Loucy (cell line): Measurements from ENCODE around the gene DROSHA.

ENCODE experiments used
- H2AFZ ChIP-seq: fragments of 200-600 bp; sonication (generic); 2 replicates; pipeline ENCODE4 v1.6.0; 2016; ENCODE audit warnings: antibody characterized with exemption, mild to moderate bottlenecking, low read length, moderate library complexity
- H3F3A ChIP-seq: fragments of 200-600 bp; 2 replicates; pipeline ENCODE4 v1.6.0; 2016; ENCODE audit warnings: antibody characterized with exemption, low read depth, mild to moderate bottlenecking
- H3K27me3 ChIP-seq: fragments of 200-600 bp; sonication (generic); 2 replicates; pipeline ENCODE4 v1.6.1; 2014; ENCODE audit warnings: low read length, mild to moderate bottlenecking; ENCODE audit not compliant: insufficient read depth, poor library complexity, severe bottlenecking
- H3K36me3 ChIP-seq: fragments of 200-600 bp; sonication (generic); 2 replicates; pipeline ENCODE4 v1.6.1; 2016; ENCODE audit warnings: low read length; ENCODE audit not compliant: insufficient read depth
- H3K4me1 ChIP-seq: fragments of 200-600 bp; sonication (generic); 2 replicates; pipeline ENCODE4 v1.5.1; 2014; ENCODE audit warnings: low read length, mild to moderate bottlenecking; ENCODE audit not compliant: insufficient read depth, poor library complexity, severe bottlenecking
- H3K4me2 ChIP-seq: fragments of 200-600 bp; sonication (generic); 2 replicates; pipeline ENCODE4 v1.6.0; 2014; ENCODE audit warnings: antibody characterized with exemption, low read length, low read depth, mild to moderate bottlenecking; ENCODE audit not compliant: poor library complexity, severe bottlenecking
- H3K4me3 ChIP-seq: fragments of 200-600 bp; sonication (generic); 2 replicates; pipeline ENCODE4 v1.5.1; 2014; ENCODE audit warnings: low read length, mild to moderate bottlenecking, mixed read lengths; ENCODE audit not compliant: poor library complexity, severe bottlenecking
- H3K79me2 ChIP-seq: fragments of 200-600 bp; sonication (generic); 2 replicates; pipeline ENCODE4 v1.6.1; 2014; ENCODE audit warnings: low read length; ENCODE audit not compliant: insufficient read depth
- H3K9ac ChIP-seq: fragments of 200-600 bp; sonication (generic); 2 replicates; pipeline ENCODE4 v1.6.0; 2014; ENCODE audit warnings: mild to moderate bottlenecking, low read depth, low read length, moderate library complexity; ENCODE audit not compliant: poor library complexity, severe bottlenecking
- H3K9me2 ChIP-seq: fragments of 200-600 bp; sonication (generic); replicated peaks from 2 replicates; pipeline ENCODE4 v1.6.1; 2016; ENCODE audit warnings: low read depth, low read length, mixed read lengths
- H3K9me3 ChIP-seq: fragments of 200-600 bp; sonication (generic); 2 replicates; pipeline ENCODE4 v1.6.1; 2014; ENCODE audit warnings: mild to moderate bottlenecking, antibody characterized with exemption, low read length, low read depth; ENCODE audit not compliant: insufficient read depth
- H4K20me1 ChIP-seq: fragments of 200-600 bp; sonication (generic); 2 replicates; pipeline ENCODE4 v1.6.0; 2014; ENCODE audit warnings: antibody characterized with exemption, low read length, mild to moderate bottlenecking; ENCODE audit not compliant: insufficient read depth, poor library complexity, severe bottlenecking
- CTCF ChIP-seq: fragments of 200-600 bp; sonication (generic); conservative IDR thresholded peaks from 2 replicates; pipeline ENCODE4 v1.5.1; 2014; ENCODE audit warnings: mild to moderate bottlenecking, antibody characterized with exemption, low read length
- EZH2phosphoT487 ChIP-seq: fragments of 200-600 bp; IDR thresholded peaks from 2 replicates; pipeline ENCODE4 v1.6.1; 2018; ENCODE audit warnings: antibody characterized with exemption, mild to moderate bottlenecking, moderate library complexity, borderline replicate concordance

Gene DROSHA

GRCh38 chr5:31355337-31355736 is 176.6 kb downstream of the DROSHA start:
- no peak overlapping the region for H3K4me3 ChIP-seq
- H3K36me3 ChIP-seq: no peaks in the 10 kb centered on the region
- H2AFZ ChIP-seq: no peak overlapping the region
- H4K20me1 ChIP-seq: no peaks in the 10 kb centered on the region
- H3F3A ChIP-seq: no peaks in the 10 kb centered on the region
- no peak overlapping the region for H3K4me2 ChIP-seq
- no peaks in the 10 kb centered on the region for H3K79me2 ChIP-seq
- no peak overlapping the region for H3K9ac ChIP-seq
- no peaks in the 10 kb centered on the region for H3K27me3 ChIP-seq
- no peaks in the 10 kb centered on the region for H3K9me3 ChIP-seq
- no peaks in the 10 kb centered on the region for H3K9me2 ChIP-seq
- no peaks in the 10 kb centered on the region for H3K4me1 ChIP-seq
- no peak for TF ChIP-seq EZH2phosphoT487
- no peak for TF ChIP-seq CTCF
